ENCODE results near the gene DHX29.

The DHX29 gene

GRCh38 chr5:55307383-55308253 is at the start of gene DHX29, which contains the start of gene MTREX:
TSS of gene DHX29 (minus strand) at chr5:55307694. CDS start at chr5:55307573, 121 bp downstream.
TSS of gene MTREX (plus strand) at chr5:55307989. CDS start at chr5:55308014, 25 bp downstream.
- peak within 1 kb of the TSS; percentile 77 for H3K4me3 ChIP-seq (ENCODE audit: low read length)
- H3K4me1 ChIP-seq (ENCODE audit: control insufficient read depth, insufficient read depth, low read length), result peaks cover 24% of the 10 kb centered on the region
- H3K27ac ChIP-seq (ENCODE audit: low read depth, low read length), result peak within 1 kb of the TSS; percentile 90
- H3K36me3 ChIP-seq (ENCODE audit: control insufficient read depth, insufficient read depth, low read length), result no peaks in the 10 kb centered on the region
- H3K9ac ChIP-seq (ENCODE audit: low read length), result peak within 1 kb of the TSS; percentile 95
- no peaks in the 10 kb centered on the region for H3K27me3 ChIP-seq (ENCODE audit: control insufficient read depth, insufficient read depth, low read length)

GRCh38 chr5:55356896-55357295 is 49.4 kb upstream of the DHX29 start:
- no peak overlapping the region for H3K4me3 ChIP-seq (ENCODE audit: low read length)
- H3K9ac ChIP-seq (ENCODE audit: low read length), result no peak overlapping the region
- H3K4me1 ChIP-seq (ENCODE audit: control insufficient read depth, insufficient read depth, low read length), result no peaks in the 10 kb centered on the region
- H3K27ac ChIP-seq (ENCODE audit: low read depth, low read length), result no peak overlapping the region
- H3K27me3 ChIP-seq (ENCODE audit: control insufficient read depth, insufficient read depth, low read length), result no peaks in the 10 kb centered on the region
- peaks cover 17% of the 10 kb centered on the region for H3K36me3 ChIP-seq (ENCODE audit: control insufficient read depth, insufficient read depth, low read length)

- no peaks in the 10 kb centered on the region for H3K4me1 ChIP-seq (ENCODE audit: control insufficient read depth, insufficient read depth, low read length)
- no peaks in the 10 kb centered on the region for H3K27me3 ChIP-seq (ENCODE audit: control insufficient read depth, insufficient read depth, low read length)
- no peak overlapping the region for H3K4me3 ChIP-seq (ENCODE audit: low read length)
- H3K9ac ChIP-seq (ENCODE audit: low read length), result no peak overlapping the region
- H3K27ac ChIP-seq (ENCODE audit: low read depth, low read length), result no peak overlapping the region
- H3K36me3 ChIP-seq (ENCODE audit: control insufficient read depth, insufficient read depth, low read length), result peaks cover 15% of the 10 kb centered on the region
These were observed 43.3 kb upstream of the DHX29 start for GRCh38 chr5:55350754-55351153.

- Histone ChIP-seq H3K27me3 (ENCODE audit: control insufficient read depth, insufficient read depth, low read length) (no peaks in the 10 kb centered on the region), H3K4me1 (ENCODE audit: control insufficient read depth, insufficient read depth, low read length) (no peaks in the 10 kb centered on the region), H3K27ac (ENCODE audit: low read depth, low read length) (no peak overlapping the region), H3K4me3 (ENCODE audit: low read length) (no peak overlapping the region), H3K9ac (ENCODE audit: low read length) (no peak overlapping the region), H3K36me3 (ENCODE audit: control insufficient read depth, insufficient read depth, low read length) (peaks cover 8% of the 10 kb centered on the region)
These were observed 40.3 kb upstream of the DHX29 start for GRCh38 chr5:55347786-55348185.

DNA sequence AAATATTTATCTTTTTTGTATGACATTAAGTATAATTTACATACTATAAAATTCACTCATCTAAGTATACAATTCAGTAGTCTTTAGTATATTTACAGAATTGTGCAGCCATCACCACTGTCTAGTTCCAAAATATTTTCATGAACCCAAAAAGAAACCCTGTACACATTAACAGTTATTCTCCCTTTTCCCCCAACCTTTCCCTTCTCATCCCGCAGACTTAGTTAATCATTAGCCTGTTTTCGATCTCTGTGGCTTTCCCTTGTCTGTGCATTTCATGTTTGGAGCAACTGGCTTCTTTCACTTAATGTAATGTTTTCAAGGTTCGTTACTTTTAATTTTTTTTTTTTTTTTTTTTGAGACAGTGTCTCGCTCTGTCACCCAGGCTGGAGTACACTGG is 37.8 kb upstream of the DHX29 start:
- Histone ChIP-seq H3K27ac (ENCODE audit: low read depth, low read length) (no peak overlapping the region), H3K27me3 (ENCODE audit: control insufficient read depth, insufficient read depth, low read length) (no peaks in the 10 kb centered on the region), H3K36me3 (ENCODE audit: control insufficient read depth, insufficient read depth, low read length) (peaks cover 8% of the 10 kb centered on the region), H3K9ac (ENCODE audit: low read length) (no peak overlapping the region), H3K4me3 (ENCODE audit: low read length) (no peak overlapping the region), H3K4me1 (ENCODE audit: control insufficient read depth, insufficient read depth, low read length) (no peaks in the 10 kb centered on the region)

GRCh38 chr5:55344392-55344992 is 37.0 kb upstream of the DHX29 start:
- Histone ChIP-seq H3K4me1 (ENCODE audit: control insufficient read depth, insufficient read depth, low read length) (no peaks in the 10 kb centered on the region), H3K36me3 (ENCODE audit: control insufficient read depth, insufficient read depth, low read length) (peaks cover 8% of the 10 kb centered on the region), H3K27ac (ENCODE audit: low read depth, low read length) (no peak overlapping the region), H3K27me3 (ENCODE audit: control insufficient read depth, insufficient read depth, low read length) (no peaks in the 10 kb centered on the region), H3K4me3 (ENCODE audit: low read length) (no peak overlapping the region), H3K9ac (ENCODE audit: low read length) (no peak overlapping the region)

DNA sequence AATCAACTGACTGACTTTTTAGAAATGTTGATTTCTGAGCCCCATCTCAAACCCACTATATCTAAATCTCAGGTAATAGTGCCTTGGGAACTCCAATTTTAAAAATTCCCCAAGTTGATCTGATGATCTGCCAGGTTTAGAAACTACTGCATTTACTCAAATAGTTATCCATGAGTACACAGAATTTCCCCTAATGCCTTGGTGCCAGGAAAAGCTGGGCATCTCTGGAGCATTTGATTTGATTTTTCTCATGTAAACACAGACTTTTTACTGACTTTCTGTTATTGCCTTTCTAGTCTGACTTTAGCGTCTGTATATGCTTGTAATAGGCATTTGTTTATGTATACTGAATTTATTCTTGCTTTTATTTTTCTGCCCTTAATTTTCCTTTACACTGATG is 36.1 kb upstream of the DHX29 start:
- Histone ChIP-seq H3K4me1 (ENCODE audit: control insufficient read depth, insufficient read depth, low read length) (no peaks in the 10 kb centered on the region), H3K36me3 (ENCODE audit: control insufficient read depth, insufficient read depth, low read length) (peaks cover 8% of the 10 kb centered on the region), H3K27me3 (ENCODE audit: control insufficient read depth, insufficient read depth, low read length) (no peaks in the 10 kb centered on the region), H3K9ac (ENCODE audit: low read length) (no peak overlapping the region), H3K27ac (ENCODE audit: low read depth, low read length) (no peak overlapping the region), H3K4me3 (ENCODE audit: low read length) (no peak overlapping the region)

- no peak overlapping the region for H3K4me3 ChIP-seq (ENCODE audit: low read length)
- H3K36me3 ChIP-seq (ENCODE audit: control insufficient read depth, insufficient read depth, low read length), result peaks cover 6% of the 10 kb centered on the region
- H3K27me3 ChIP-seq (ENCODE audit: control insufficient read depth, insufficient read depth, low read length), result no peaks in the 10 kb centered on the region
- no peak overlapping the region for H3K27ac ChIP-seq (ENCODE audit: low read depth, low read length)
- no peak overlapping the region for H3K9ac ChIP-seq (ENCODE audit: low read length)
- H3K4me1 ChIP-seq (ENCODE audit: control insufficient read depth, insufficient read depth, low read length), result no peaks in the 10 kb centered on the region
These were observed 35.6 kb upstream of the DHX29 start for GRCh38 chr5:55343107-55343506.

DNA sequence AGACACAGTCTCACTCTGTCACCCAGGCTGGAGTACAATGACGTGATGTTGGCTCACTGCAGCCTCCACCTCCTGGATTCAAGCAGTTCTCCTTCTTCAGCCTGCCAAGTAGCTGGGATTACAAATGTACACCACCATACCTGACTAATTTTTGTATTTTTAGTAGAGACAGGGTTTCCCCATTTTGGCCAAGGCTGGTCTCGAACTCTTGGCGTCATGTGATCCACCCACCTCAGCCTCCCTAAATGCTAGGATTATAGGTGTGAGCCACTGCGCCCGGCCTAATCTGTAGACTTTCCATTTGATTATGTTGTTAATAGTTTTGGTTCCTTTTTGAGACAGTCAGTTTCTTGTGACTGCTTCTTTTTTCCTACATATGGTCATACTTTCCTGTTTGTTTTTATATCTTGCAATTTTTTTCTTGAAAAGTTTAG is 31.3 kb upstream of the DHX29 start:
- Histone ChIP-seq H3K27ac (ENCODE audit: low read depth, low read length) (no peak overlapping the region), H3K4me3 (ENCODE audit: low read length) (no peak overlapping the region), H3K4me1 (ENCODE audit: control insufficient read depth, insufficient read depth, low read length) (no peaks in the 10 kb centered on the region), H3K27me3 (ENCODE audit: control insufficient read depth, insufficient read depth, low read length) (no peaks in the 10 kb centered on the region), H3K9ac (ENCODE audit: low read length) (no peak overlapping the region), H3K36me3 (ENCODE audit: control insufficient read depth, insufficient read depth, low read length) (no peaks in the 10 kb centered on the region)

DNA sequence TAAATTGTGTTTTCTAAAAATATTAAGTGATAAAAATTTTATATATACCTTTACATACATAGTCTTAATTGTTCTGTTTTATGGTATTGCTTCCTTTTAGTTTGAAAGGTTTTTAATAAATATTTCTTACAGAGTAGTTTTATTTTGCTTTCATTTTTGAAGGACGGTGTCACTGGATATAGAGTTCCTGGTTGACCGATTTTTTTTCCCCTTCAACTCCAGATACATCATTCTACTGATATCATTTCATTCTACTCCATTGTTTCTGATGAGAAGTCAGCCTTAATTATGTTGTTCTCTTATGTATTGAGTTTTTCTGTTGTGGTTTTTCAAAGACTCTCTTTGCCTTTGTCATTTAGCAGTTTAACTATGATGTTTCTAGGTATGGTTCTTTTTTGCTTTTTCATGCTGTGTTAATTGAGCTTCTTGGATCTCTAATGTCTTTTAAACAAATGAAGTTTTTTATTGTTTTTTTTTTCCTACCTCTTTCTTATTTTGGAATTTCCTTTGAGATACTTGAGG is 30.7 kb upstream of the DHX29 start:
- H3K4me1 ChIP-seq (ENCODE audit: control insufficient read depth, insufficient read depth, low read length), result no peaks in the 10 kb centered on the region
- no peaks in the 10 kb centered on the region for H3K27me3 ChIP-seq (ENCODE audit: control insufficient read depth, insufficient read depth, low read length)
- no peaks in the 10 kb centered on the region for H3K36me3 ChIP-seq (ENCODE audit: control insufficient read depth, insufficient read depth, low read length)
- no peak overlapping the region for H3K27ac ChIP-seq (ENCODE audit: low read depth, low read length)
- H3K4me3 ChIP-seq (ENCODE audit: low read length), result no peak overlapping the region
- H3K9ac ChIP-seq (ENCODE audit: low read length), result no peak overlapping the region

DNA sequence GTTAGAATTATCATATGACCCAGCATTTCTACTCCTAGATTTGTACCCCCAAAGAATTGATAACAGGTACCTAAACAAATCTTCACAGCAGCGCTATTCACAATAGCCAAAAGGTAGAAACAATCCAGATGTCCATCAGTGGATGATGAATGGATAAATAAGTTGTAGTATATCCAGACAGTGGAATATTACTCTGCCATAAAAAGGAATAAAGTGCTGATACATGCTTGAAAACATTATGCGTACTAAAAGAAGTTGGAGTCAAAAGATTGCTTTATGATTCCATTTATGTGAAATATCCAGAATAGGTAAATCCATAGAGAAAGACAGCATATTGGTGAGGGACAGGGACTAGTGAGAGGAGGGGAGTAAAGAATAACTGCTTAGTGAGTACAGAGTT is 26.3 kb upstream of the DHX29 start:
- Histone ChIP-seq H3K27ac (ENCODE audit: low read depth, low read length) (no peak overlapping the region), H3K9ac (ENCODE audit: low read length) (no peak overlapping the region), H3K27me3 (ENCODE audit: control insufficient read depth, insufficient read depth, low read length) (no peaks in the 10 kb centered on the region), H3K4me3 (ENCODE audit: low read length) (no peak overlapping the region), H3K4me1 (ENCODE audit: control insufficient read depth, insufficient read depth, low read length) (no peaks in the 10 kb centered on the region), H3K36me3 (ENCODE audit: control insufficient read depth, insufficient read depth, low read length) (no peaks in the 10 kb centered on the region)

DNA sequence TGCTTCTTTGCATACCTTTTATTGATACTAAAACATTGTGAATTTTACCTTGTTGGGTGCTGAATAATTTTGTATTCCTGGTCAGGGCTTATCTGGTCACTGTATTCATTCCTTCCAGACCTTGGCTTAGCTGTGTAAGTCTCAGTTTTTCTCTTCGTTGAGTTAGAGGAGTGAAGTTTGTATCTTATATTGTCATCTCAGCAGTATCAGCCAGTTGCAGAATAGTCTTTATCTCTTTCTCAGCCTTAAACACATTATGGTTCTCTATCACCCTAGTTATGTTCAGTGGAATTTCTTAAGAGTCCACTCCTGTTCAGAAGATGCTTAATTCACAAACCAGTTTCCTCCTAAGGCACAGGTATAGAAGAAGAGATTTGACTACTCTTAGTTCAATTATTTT is 25.5 kb upstream of the DHX29 start:
- Histone ChIP-seq H3K36me3 (ENCODE audit: control insufficient read depth, insufficient read depth, low read length) (peaks cover 2% of the 10 kb centered on the region), H3K27me3 (ENCODE audit: control insufficient read depth, insufficient read depth, low read length) (no peaks in the 10 kb centered on the region), H3K27ac (ENCODE audit: low read depth, low read length) (no peak overlapping the region), H3K9ac (ENCODE audit: low read length) (no peak overlapping the region), H3K4me3 (ENCODE audit: low read length) (no peak overlapping the region), H3K4me1 (ENCODE audit: control insufficient read depth, insufficient read depth, low read length) (no peaks in the 10 kb centered on the region)
